ENCODE results near the gene KNSTRN.

DNA sequence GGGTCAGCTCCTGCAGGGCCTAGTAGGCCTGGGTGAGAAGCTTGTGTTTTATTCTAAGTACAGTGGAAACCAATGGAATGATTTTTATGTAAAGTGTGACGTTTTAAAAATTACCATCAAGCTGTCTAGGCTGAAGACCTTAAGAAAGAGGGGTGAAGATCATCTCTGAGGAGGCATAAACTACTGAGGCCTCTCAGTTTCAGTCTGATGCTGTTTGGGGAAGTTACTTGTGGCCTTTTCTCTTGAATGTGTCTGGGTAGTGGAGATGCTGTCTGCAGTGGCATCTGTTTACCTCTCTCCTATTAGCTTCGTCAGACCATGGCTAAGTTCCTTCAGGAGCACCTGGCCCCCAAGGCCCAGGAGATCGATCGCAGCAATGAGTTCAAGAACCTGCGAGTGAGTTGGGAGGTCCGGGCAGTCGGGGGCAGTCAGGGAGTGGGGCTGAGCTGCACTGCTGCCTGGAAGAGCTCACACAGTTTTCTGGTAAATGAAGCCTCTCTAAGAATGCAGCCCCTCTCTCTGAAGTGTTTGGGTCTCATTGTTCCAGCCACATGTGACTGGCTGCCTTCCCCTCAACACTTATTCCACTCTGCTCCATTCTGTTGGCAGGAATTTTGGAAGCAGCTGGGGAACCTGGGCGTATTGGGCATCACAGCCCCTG, 24.9 kb downstream of the KNSTRN start:
- TF ChIP-seq POLR2A (IDR thresholded peaks at IDR 0.05; ENCODE audit: low read depth, low read length) = no peak
- no peak for TF ChIP-seq POLR2AphosphoS5 (IDR thresholded peaks at IDR 0.05; ENCODE audit: low read depth, low read length)
- TF ChIP-seq TAF1 (IDR thresholded peaks at IDR 0.05; ENCODE audit: low read depth, low read length) = no peak
